ENCODE data around the gene DNAJC12.

DNA sequence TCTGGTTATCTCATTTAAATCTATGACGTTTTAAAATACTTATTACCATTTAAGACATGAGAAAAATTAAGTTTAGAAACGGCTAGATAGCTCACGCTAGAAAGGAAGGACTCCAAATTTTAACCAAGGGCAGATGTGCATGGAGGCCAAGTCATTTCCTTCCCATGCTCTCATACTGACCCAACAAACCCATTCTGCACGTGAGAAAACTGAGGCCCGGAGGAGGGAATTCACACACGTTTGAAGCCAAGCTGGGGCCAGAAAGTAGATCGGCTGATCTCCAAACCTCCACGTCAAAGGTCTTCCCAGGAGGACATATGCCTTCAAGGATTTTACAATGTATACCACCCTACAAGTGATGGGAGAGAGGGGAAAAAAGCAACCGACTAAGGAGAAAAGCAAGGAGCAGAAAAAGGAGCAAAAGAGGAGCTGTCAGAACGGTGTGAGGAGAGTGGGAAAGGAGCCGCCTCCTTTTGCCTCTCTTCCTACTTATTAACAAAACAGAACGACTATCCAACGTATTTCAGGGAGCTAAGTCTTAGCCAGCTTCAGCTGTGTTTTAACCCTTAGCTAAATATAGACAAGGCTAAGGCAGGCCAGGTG is 45.8 kb upstream of the DNAJC12 start:
- TF ChIP-seq POLR2A (IDR thresholded peaks at IDR 0.05; ENCODE audit: low read length) = no peak
- TF ChIP-seq, protein P1, sequence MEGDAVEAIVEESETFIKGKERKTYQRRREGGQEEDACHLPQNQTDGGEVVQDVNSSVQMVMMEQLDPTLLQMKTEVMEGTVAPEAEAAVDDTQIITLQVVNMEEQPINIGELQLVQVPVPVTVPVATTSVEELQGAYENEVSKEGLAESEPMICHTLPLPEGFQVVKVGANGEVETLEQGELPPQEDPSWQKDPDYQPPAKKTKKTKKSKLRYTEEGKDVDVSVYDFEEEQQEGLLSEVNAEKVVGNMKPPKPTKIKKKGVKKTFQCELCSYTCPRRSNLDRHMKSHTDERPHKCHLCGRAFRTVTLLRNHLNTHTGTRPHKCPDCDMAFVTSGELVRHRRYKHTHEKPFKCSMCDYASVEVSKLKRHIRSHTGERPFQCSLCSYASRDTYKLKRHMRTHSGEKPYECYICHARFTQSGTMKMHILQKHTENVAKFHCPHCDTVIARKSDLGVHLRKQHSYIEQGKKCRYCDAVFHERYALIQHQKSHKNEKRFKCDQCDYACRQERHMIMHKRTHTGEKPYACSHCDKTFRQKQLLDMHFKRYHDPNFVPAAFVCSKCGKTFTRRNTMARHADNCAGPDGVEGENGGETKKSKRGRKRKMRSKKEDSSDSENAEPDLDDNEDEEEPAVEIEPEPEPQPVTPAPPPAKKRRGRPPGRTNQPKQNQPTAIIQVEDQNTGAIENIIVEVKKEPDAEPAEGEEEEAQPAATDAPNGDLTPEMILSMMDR (IDR thresholded peaks at IDR 0.05) = no peak
- TF ChIP-seq FOSB (CRISPR knock-in tag; IDR thresholded peaks at IDR 0.05) = no peak
- no peak for TF ChIP-seq MYC (IDR thresholded peaks at IDR 0.05; ENCODE audit: borderline replicate concordance, low read length)
- TF ChIP-seq, protein P2, sequence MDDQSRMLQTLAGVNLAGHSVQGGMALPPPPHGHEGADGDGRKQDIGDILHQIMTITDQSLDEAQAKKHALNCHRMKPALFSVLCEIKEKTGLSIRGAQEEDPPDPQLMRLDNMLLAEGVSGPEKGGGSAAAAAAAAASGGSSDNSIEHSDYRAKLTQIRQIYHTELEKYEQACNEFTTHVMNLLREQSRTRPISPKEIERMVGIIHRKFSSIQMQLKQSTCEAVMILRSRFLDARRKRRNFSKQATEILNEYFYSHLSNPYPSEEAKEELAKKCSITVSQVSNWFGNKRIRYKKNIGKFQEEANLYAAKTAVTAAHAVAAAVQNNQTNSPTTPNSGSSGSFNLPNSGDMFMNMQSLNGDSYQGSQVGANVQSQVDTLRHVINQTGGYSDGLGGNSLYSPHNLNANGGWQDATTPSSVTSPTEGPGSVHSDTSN (IDR thresholded peaks at IDR 0.05) = no peak
- TF ChIP-seq, protein P3, sequence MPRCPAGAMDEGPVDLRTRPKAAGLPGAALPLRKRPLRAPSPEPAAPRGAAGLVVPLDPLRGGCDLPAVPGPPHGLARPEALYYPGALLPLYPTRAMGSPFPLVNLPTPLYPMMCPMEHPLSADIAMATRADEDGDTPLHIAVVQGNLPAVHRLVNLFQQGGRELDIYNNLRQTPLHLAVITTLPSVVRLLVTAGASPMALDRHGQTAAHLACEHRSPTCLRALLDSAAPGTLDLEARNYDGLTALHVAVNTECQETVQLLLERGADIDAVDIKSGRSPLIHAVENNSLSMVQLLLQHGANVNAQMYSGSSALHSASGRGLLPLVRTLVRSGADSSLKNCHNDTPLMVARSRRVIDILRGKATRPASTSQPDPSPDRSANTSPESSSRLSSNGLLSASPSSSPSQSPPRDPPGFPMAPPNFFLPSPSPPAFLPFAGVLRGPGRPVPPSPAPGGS (IDR thresholded peaks at IDR 0.05) = no peak
- no peak for TF ChIP-seq ZNF302 (CRISPR knock-in tag; IDR thresholded peaks at IDR 0.05)
- TF ChIP-seq CHD2 (IDR thresholded peaks at IDR 0.05; ENCODE audit: low read length, partially characterized antibody) = no peak
- no peak for TF ChIP-seq HDAC2 (IDR thresholded peaks at IDR 0.05)

Measured in A549 (cell line).